Cerebellar cortex (tissue), 1 donor: ENCODE results near the gene EBLN1.
"Not testable (repeated sequence)": the region's sequence is repeated elsewhere in the genome, so short reads cannot be mapped to it uniquely, and the experiment has no call there.

Experiments
- DNase-seq: peaks from one replicate; pipeline ENCODE4 v3.0.0-alpha.2; 2015; ENCODE audit warnings: low spot score

The EBLN1 gene

DNA sequence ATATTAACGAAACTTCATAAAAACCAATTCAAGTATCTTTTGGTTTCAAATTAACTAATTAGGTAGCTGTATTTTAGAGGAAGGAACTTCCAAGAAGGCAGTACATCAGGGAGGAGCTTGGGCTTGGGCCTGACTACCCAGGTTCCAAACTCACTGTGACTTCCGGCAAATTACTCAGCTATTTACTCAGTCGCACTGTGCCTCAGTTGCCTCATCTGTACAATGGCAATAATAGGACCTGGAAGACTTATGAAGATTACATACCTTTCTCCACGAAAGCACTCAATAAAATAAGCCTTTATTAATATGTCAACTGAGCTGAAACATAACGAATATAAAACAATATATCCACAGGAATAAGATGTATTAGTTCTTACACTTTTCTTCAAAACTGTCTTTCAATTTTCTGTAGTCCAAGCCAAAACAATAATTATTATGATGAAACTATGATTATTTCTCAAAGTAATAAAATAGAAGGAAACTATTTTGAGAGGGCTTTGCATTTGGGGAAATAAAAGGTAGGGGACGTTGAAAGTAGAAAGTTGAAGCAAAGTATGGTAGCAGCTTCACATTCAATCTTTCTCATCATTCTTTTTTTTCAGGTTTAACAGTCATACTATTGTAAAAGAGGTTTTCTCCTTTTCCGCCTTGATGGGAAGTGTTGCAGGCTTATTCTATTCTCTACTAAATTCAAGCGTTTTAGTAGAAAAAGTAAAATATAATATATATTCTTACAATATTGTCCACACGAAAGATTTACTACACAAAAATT, 10.5 kb upstream of the EBLN1 start:
- no peak for DNase-seq

- no peak for DNase-seq
Observed at GRCh38 chr10:22226599-22226998, 8.8 kb upstream of the EBLN1 start.

DNA sequence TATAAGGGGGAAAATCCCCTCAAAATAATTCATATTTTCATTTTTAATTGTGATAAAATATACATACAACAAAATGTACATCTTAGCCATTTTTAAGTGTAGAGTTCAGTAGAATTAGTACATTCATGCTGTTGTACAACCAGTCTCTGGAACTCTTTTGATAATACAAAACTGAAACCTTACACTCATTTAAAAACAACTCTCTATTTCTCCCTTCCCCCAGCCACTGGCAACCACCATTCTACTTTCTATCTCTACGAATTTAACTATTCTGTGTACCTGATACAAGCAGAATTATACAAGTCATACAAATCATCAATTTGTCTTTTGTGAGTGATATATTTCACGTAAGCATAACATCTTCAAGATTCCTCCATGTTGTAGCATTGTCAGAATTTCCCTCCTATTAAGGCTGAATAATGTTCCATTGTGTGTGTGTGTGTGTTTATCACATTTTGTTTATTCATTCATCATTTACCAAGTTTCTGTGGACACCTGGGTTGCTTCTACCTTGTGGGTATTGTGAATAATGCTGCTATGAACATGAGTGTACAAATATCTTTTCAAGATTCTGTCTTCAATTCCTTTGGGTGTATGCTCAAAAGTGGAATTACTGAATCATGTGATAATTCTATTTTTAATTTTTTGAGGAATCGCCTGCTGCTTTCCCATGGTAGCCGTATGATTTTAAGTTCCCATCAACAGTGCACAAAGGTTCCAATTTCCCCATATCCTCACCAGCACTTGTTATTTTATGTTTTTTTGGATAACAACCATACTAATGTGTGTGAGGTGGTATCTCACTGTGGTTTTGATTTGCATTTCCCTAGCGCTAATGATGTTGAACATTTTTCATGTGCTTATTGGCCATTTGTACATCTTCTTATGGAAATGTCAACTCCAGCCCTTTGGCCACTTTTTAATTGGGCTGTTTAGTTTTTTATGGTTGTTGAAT, 4.7 kb upstream of the EBLN1 start:
- DNase-seq = no peak

DNA sequence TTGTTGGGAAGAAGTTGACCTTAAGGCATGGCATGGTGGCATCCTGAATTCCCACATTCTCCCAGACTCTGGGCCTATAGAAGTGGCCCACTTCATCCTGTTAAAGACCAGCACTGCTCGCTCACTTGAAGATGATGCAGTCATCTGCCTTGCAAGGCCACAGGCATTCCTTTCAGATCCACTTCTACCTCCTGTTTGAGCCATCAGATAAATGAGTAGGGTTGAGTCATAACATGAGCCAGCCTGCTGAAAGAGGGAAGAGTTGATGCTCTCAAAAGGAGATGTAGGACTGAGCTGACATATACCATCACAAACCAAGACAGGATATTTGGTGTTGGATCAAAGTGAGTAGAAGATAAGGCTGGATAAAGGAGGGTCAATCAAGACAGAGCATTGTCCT, 1.5 kb upstream of the EBLN1 start:
- DNase-seq = no peak

DNA sequence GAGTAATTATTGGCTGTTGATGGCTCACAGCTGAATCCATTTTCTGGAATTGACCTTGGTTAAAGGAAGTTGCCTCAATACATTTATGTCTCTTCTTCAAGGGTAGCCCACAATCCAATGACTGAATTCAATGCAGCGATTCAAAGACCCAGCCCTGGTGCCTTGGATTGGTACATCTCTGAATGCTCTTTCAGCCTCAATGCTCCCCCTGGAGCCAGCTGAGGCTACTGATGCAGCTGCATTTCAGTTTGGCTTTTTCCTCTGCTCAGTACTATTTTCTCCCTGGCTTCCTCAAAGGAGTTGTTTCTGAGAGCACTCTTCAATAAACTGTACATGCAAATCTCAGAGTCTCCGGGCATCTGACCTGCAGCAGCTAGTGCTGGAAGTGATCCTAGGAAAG, 633 bp upstream of the EBLN1 start:
- DNase-seq = peak; percentile 24

DNA sequence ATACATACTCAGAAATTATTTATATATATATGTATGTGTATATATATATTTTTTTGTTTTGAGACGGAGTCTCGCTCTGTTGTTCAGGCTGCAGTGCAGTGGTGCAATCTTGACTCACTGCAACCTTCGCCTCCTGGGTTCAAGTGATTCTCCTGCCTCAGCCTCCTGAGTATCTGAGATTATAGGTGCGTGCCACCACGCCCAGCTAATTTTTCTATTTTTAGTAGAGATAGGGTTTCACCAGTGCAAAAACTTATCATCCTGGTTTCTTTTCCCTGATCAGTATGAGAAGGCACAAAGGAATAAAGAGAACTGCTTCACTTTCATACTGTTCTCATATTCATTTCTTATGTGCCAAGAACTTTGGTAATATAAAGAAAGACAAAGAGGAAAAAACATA, 731 bp downstream of the EBLN1 start:
- DNase-seq = not testable (repeated sequence)

DNA sequence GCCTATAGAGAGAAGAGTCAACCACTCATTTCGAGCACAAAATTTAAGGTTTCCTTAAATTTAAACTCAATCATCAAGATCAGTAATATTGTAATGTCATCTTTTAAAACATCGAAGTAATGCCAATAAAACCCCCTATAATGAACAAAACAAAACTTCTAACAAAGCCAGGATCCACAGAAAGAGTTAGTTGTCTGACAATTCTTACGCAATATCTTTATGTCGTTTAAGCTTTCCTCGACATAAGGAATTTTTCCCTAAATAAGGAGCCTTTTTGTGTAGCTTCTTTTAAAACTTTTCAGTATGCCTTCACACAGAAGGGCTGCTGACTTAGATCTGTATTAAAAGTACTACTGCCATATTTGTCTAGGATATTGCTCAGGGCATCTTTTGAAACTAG, 7.5 kb downstream of the EBLN1 start:
- no peak for DNase-seq

DNA sequence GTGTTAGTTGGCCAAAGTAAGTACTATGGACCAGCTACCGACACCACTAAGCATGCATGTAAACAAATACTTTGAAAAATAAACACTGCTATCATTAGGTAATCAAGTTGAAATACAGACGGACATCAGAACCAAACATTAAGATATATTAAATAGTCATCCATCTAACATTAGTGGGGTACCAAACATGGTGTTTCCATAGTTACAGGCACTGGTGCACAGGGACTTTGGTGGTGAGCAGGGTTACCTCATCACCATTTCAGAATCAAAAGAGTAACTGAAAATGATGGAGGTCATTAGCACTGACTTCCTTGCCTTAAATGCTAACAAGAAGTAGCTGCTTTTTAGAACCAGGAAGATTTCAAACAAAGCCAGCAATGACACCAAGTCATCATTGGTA, 23.9 kb downstream of the EBLN1 start:
- no peak for DNase-seq

- no peak for DNase-seq
Observed at GRCh38 chr10:22185586-22185985, 32.2 kb downstream of the EBLN1 start.

GRCh38 chr10:22183771-22184461, 33.9 kb downstream of the EBLN1 start:
- DNase-seq = no peak

DNA sequence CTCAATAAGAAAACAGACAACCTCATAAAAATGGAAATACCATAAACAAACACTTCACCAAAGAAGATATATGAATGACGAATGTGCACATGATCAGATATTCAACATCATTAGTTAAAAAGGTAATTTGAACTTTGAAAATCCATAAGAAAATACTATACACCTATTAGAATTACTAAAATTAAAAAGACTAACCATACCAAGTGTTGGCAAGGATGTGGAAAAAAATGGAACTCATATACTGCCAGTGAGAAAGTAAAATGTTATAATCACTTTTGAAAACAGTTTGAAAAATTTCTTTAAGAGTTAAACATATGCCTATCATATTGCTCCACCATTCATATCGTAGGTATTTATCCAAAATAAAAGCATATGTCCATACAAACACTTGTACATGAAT, 37.1 kb downstream of the EBLN1 start:
- DNase-seq = no peak

GRCh38 chr10:22174442-22174841, 43.4 kb downstream of the EBLN1 start:
- DNase-seq = no peak

- no peak for DNase-seq
Observed at GRCh38 chr10:22171131-22171530, 46.7 kb downstream of the EBLN1 start.

DNA sequence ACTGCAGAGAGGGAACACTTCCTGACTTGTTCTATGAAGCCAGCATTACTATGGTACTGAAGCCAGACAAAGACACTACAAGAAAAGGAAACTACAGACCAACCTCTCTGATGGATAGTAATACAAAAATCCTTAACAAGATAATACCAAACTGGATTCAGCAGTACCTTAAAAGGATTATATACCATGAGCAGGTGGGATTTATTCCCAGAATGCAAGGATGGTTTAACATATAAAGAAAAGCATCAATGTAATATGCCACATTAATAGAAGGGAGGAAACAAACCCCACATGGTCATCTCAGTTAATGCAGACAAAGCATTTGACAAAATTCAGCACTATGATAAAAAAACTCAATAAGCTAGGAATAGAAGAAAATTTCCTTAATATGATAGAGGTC, 47.2 kb downstream of the EBLN1 start:
- no peak for DNase-seq

- DNase-seq = no peak
Observed at GRCh38 chr10:22159979-22160378, 57.8 kb downstream of the EBLN1 start.

DNA sequence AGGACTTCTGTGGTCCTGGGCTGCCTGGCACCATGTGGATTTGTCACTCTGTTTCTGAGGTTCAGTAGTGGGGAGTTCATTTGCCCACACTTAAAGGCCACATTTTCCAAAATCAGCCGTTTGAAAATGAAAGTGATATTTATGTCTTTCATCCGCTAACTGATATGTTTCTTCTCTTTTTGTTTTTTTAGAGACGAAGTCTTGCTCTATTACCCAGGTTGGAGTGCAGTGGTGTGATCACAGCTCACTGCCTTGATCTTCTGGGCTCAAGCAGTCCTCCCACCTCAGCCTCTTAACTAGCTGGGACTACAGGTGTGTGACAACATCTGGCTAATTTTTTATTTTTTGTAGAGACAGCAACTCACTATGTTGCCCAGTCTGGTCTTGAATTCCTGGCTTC, 58.6 kb downstream of the EBLN1 start:
- DNase-seq = no peak
